Kidney epithelial cell (primary cell): ENCODE measurements around the gene E2F4. TPM values are rescaled to one million over a fixed set of nuclear protein-coding genes. Genes with fewer than 3 reads are reported as not detected.

ENCODE experiments used
- DNase-seq: peaks from one replicate; pipeline ENCODE4 v3.0.0-alpha.2; 2010; ENCODE audit warnings: low read depth
- H3K27me3 ChIP-seq: 2 replicates; pipeline ENCODE4 v1.6.0; 2011; ENCODE audit warnings: low read length; ENCODE audit not compliant: control insufficient read depth, insufficient read depth
- H3K36me3 ChIP-seq: 2 replicates; pipeline ENCODE4 v1.5.1; 2011; ENCODE audit warnings: low read length; ENCODE audit not compliant: control insufficient read depth, insufficient read depth
- H3K4me3 ChIP-seq: 2 replicates; pipeline ENCODE4 v1.5.1; 2011; ENCODE audit warnings: low read depth, mild to moderate bottlenecking, control low read depth, low read length
- total RNA-seq: library from RNA; depleted of rRNA; stranded (reverse); fragments of >200 nt; gene quantifications from 2 replicates; pipeline ENCODE4 v1.2.3, GENCODE V29; 2015
- TF ChIP-seq, protein P1 (sequence below): IDR thresholded peaks from 2 replicates; pipeline ENCODE4 v1.5.1; 2011; ENCODE audit warnings: mild to moderate bottlenecking, moderate library complexity, low read length, control low read depth, inconsistent platforms; ENCODE audit not compliant: insufficient read depth, poor library complexity, severe bottlenecking

E2F4 gene
- total RNA-seq, 1 donor from 2014 or later, result 84.9 TPM

DNA sequence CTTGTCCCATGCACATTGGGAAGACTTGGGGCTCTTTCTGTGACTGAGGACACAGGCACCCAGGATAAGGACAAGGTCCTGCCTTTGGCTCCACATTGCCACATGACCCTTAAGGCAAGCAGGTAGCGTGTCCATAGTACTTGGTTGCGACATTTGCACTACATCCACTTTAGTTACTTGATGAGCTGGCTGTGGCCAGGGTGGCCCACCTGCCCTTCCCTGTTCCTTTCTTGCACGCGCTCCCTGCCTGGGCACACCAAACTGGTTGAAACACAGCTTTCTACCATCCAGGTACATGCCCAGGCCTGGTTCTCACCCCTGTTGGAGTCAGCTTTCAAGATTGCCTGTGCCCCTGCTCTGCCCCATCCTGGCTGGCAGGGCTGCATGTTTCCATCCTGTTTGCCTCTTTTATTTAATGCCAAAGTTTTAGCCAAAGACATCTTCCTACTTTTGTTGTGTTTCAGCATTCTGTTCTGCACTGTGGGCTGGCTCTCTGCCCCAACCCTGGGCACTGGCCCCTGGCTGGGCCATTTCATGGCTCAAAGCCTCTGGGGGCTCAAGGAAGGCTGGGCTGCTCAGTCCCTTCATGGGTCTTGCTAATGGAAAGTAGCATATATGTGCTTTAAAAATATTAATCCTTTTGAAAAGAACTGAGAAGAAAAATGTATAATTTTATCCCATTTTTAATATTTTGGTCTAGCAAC lies 44.4 kb upstream of the E2F4 start:
- no peak for DNase-seq
- H3K27me3 ChIP-seq, result peaks cover 20% of the 10 kb centered on the region
- H3K4me3 ChIP-seq, result no peak overlapping the region
- H3K36me3 ChIP-seq, result peaks cover 4% of the 10 kb centered on the region
- TF ChIP-seq, protein P1, sequence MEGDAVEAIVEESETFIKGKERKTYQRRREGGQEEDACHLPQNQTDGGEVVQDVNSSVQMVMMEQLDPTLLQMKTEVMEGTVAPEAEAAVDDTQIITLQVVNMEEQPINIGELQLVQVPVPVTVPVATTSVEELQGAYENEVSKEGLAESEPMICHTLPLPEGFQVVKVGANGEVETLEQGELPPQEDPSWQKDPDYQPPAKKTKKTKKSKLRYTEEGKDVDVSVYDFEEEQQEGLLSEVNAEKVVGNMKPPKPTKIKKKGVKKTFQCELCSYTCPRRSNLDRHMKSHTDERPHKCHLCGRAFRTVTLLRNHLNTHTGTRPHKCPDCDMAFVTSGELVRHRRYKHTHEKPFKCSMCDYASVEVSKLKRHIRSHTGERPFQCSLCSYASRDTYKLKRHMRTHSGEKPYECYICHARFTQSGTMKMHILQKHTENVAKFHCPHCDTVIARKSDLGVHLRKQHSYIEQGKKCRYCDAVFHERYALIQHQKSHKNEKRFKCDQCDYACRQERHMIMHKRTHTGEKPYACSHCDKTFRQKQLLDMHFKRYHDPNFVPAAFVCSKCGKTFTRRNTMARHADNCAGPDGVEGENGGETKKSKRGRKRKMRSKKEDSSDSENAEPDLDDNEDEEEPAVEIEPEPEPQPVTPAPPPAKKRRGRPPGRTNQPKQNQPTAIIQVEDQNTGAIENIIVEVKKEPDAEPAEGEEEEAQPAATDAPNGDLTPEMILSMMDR, result no peak

DNA sequence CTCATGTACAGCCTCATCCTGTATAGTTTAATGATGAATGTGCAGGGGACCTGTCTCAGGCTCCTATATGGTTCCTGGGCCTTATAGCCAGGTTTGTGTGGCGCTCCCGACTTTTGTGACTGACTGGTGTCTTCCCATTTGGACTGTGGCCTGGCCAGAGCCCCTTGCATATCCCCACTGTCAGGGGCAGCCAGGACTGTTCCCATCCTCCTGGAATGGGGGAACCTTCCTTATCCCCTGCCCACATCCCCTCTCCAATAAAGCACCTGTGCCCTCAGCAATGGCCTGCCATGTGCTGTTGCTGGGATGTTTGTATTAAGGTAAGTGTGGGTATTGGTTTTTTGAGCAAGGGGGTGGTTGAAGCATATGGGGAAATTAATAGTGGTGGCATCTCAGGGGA lies 43.7 kb upstream of the E2F4 start:
- DNase-seq, result no peak
- H3K27me3 ChIP-seq, result peaks cover 23% of the 10 kb centered on the region
- peaks cover 4% of the 10 kb centered on the region for H3K36me3 ChIP-seq
- H3K4me3 ChIP-seq, result no peak overlapping the region
- TF ChIP-seq, protein P1, result no peak

DNA sequence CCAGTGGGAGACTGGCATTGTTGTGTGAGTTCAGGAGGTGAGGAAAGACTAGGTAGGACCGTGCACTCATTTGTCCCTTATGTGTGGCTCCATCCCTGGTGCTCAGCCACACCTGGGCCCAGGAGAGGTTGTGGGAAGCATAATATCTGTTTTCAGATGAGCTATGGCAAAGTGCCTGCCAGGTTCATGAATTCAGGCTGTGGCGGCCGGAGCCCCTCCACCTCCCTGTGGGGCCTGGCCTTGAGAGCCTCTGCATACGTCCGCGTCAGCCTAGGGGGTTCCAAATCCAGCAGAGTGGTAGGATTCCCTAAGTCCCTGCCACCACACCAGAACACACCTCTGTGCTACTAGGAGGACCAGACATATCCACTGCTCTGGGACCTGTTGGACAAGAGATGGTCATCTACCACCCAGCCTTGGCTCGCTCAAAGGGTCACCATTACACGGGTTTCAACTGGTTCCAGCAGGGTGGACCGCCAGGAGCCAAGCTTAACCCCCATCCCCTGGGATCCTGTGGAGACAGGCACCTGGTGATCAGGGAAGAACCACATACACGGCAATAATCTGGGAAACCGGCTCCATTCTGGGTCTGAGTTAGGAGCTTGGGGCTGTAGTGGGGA lies 43.2 kb upstream of the E2F4 start:
- peaks cover 4% of the 10 kb centered on the region for H3K36me3 ChIP-seq
- DNase-seq, result no peak
- TF ChIP-seq, protein P1, result no peak
- no peak overlapping the region for H3K4me3 ChIP-seq
- peaks cover 23% of the 10 kb centered on the region for H3K27me3 ChIP-seq

DNA sequence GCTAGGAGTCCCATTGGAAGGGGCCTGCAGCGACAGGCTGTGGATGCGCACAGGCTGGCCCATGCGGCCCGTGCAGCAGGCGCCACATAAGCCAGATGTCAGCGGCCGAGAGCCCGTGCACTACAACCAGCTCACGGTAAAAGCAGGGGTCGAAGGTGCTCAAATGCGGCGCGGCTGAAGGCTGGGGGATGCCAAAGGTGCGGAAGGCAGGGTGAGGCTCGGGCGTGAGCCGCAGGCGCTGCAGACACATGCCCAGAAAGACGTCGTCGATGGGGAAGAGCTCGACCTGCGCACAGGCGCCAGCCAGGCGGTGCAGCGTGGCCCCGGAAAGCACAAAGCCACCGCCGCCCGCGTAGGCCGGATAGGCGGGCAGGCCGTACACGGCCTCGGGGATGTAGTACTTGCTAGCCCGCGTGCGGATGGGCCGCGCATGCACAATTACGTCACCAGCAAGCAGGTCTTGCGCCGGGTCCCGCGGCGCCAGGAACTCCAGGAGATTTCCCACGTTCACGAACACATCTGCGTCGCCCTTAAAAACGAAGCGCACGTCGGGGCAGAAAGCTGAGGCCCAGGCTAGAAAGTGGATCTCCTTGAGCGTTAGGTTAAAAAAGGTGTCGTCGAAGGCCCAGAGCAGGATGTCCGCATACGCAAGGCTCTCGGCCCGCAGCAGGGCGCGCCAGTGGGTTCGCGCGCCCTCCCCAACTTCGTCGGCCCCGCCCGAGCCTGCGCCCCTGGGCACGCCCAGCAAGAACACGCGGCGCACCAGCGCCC lies 42.5 kb upstream of the E2F4 start:
- TF ChIP-seq, protein P1, result no peak
- DNase-seq, result no peak
- Histone ChIP-seq H3K27me3 (peaks cover 29% of the 10 kb centered on the region), H3K36me3 (peaks cover 4% of the 10 kb centered on the region), H3K4me3 (no peak overlapping the region)

DNA sequence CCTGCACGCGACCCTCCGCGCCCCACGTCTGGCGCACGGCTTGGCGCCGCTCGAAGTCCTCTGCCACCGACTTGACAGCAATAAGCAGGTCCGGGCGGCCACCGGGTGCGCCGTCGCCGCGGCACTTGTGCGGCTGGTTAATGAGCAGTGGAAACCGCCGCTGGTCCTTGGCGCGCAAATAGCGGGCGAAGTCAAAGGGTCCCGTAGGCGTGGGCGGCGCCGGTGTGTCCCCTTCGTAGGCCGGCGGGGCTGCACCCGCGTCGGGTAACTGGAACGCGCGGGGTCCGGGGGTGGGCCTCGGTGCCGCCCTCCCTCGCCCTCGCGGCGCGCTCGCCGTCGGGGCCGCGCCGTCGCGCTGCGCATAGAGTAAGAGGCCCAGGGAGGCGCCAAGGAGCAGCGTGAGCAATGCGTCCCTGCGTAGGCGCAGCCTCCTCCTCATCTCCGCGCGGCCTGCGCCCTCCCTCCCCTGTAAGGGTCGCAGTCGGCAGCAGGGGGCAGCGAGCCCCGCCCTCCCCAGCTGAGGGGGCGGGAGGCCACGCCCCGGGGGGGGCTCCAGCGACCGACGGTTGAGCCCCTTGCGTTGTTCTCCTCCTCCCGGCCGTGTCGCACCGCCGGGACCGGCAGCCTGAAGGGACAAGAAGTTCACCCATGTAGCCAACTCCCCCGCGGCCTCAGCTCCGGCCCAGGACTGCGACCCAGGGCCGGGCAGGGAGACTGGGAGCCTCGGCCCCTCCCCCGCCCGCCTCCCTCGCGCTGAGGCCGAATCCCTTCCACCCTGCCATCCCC lies 41.7 kb upstream of the E2F4 start:
- no peak for DNase-seq
- Histone ChIP-seq H3K27me3 (peaks cover 37% of the 10 kb centered on the region), H3K4me3 (peak overlapping the region; percentile 44), H3K36me3 (peaks cover 4% of the 10 kb centered on the region)
- TF ChIP-seq, protein P1, result no peak
